GM19238 (cell line): ENCODE data around the gene NAMPT.
"Not testable (repeated sequence)": the region's sequence is repeated elsewhere in the genome, so short reads cannot be mapped to it uniquely, and the experiment has no call there.

Experiments
- DNase-seq: peaks from one replicate; pipeline ENCODE4 v3.0.0; 2011; ENCODE audit warnings: low spot score; ENCODE audit not compliant: insufficient read length

Gene NAMPT

GRCh38 chr7:106234425-106234824 lies 50.4 kb downstream of the NAMPT start:
- DNase-seq: no peak

- DNase-seq: no peak
These were observed 52.8 kb downstream of the NAMPT start for GRCh38 chr7:106231856-106232490.

GRCh38 chr7:106225856-106226255 lies 58.9 kb downstream of the NAMPT start:
- no peak for DNase-seq

GRCh38 chr7:106224797-106225196 lies 60.0 kb downstream of the NAMPT start:
- no peak for DNase-seq

- no peak for DNase-seq
These were observed 61.6 kb downstream of the NAMPT start for GRCh38 chr7:106223156-106223555.

- DNase-seq: no peak
These were observed 62.2 kb downstream of the NAMPT start for GRCh38 chr7:106222545-106222944.

GRCh38 chr7:106220307-106220706 lies 64.5 kb downstream of the NAMPT start:
- no peak for DNase-seq

- DNase-seq: no peak
These were observed 65.6 kb downstream of the NAMPT start for GRCh38 chr7:106219170-106219569.

- no peak for DNase-seq
These were observed 66.2 kb downstream of the NAMPT start for GRCh38 chr7:106218546-106218945.

GRCh38 chr7:106216923-106217542 lies 67.8 kb downstream of the NAMPT start:
- DNase-seq: no peak

- DNase-seq: no peak
These were observed 68.3 kb downstream of the NAMPT start for GRCh38 chr7:106216517-106216922.

GRCh38 chr7:106215868-106216516 lies 68.8 kb downstream of the NAMPT start:
- no peak for DNase-seq

- not testable (repeated sequence) for DNase-seq
These were observed 75.8 kb downstream of the NAMPT start for GRCh38 chr7:106208944-106209343.

- no peak for DNase-seq
These were observed 77.8 kb downstream of the NAMPT start for GRCh38 chr7:106206826-106207541.

- DNase-seq: peak; percentile 7
These were observed 79.1 kb downstream of the NAMPT start for GRCh38 chr7:106205621-106206222.

- no peak for DNase-seq
These were observed 81.3 kb downstream of the NAMPT start for GRCh38 chr7:106203473-106203872.

GRCh38 chr7:106201164-106201563 lies 83.6 kb downstream of the NAMPT start:
- no peak for DNase-seq

- no peak for DNase-seq
These were observed 84.9 kb downstream of the NAMPT start for GRCh38 chr7:106199813-106200364.

GRCh38 chr7:106199024-106199423 lies 85.8 kb downstream of the NAMPT start:
- DNase-seq: no peak
